HCT116 (cell line): ENCODE results near the gene NFIX. TPM values are rescaled to one million over a fixed set of nuclear protein-coding genes. Genes with fewer than 3 reads are reported as not detected.

ENCODE experiments used
- ATAC-seq: fragments of 200-7000 bp; cut with Tn5 transposase; 2 replicates; pipeline ENCODE4 v1.9.1; 2020; ENCODE audit warnings: mild to moderate bottlenecking, moderate library complexity
- BruUV-seq: library from RNA; stranded (reverse); fragments of 400-500 nt; replicated peaks from 2 replicates; lab custom pipeline; 2021; lab: Mats Ljungman, UMichigan
- CTCF ChIA-PET: fragments of 300-600 bp; sonication (Branson Sonifier 250); formaldehyde crosslinking; loops from one replicate; lab custom pipeline; 2021; ENCODE audit warnings: antibody characterized with exemption; lab: Charles Lee
- POLR2A ChIA-PET: fragments of 300-600, 350-600 bp; sonication (Branson Sonifier 250); formaldehyde crosslinking; loops from one replicate; lab custom pipeline; 2021; ENCODE audit warnings: antibody characterized with exemption; lab: Charles Lee
- RAD21 ChIA-PET, 2 experiments: fragments of 300-600 bp; sonication (Branson Sonifier 250); formaldehyde crosslinking; loops; one replicate each; lab custom pipeline; 2023; ENCODE audit warnings: low total read pairs in 2 of 2; ENCODE audit not compliant: uncharacterized antibody in 2 of 2, unreplicated experiment in 2 of 2, low non-redundant PET in 1 of 2; lab: Charles Lee
- DNase-seq: peaks from one replicate; pipeline ENCODE4 v3.0.0-alpha.2; 2010; ENCODE audit warnings: low read depth, low spot score
- H2AFZ ChIP-seq: fragments of 200-600 bp; shearing (Covaris generic), sonication (generic); 2 replicates; pipeline ENCODE4 v1.6.1; 2017; ENCODE audit warnings: low read depth, mixed run types, mixed read lengths, antibody characterized with exemption, low read length; ENCODE audit not compliant: poor library complexity, severe bottlenecking
- H3K27ac ChIP-seq: 2 replicates; pipeline ENCODE4 v1.5.1; 2012; ENCODE audit warnings: low read depth, low read length
- H3K27me3 ChIP-seq: fragments of 200-600 bp; sonication (generic); 2 replicates; pipeline ENCODE4 v1.6.1; 2016; ENCODE audit warnings: mixed run types, low read length, mixed read lengths; ENCODE audit not compliant: insufficient read depth
- H3K36me3 ChIP-seq, 2 experiments: fragments of 200-500 bp in 1 of 2; fragments of 200-600 bp in 1 of 2; sonication (Bioruptor generic) in 1 of 2; sonication (generic) in 1 of 2; 2 replicates each; pipeline versions ENCODE4 v1.5.1 to v1.6.1; 2014 to 2016; ENCODE audit warnings: low read length in 2 of 2, inconsistent platforms in 1 of 2, mixed read lengths in 1 of 2, mixed run types in 1 of 2; ENCODE audit not compliant: insufficient read depth in 2 of 2, control insufficient read depth in 1 of 2
- H3K4me1 ChIP-seq, 2 experiments: fragments of 200-600 bp in 1 of 2; sonication (generic) in 1 of 2; 2 replicates each; pipeline versions ENCODE4 v1.5.1 to v1.6.1; 2012 to 2017; ENCODE audit warnings: low read length in 2 of 2, inconsistent platforms in 1 of 2, mild to moderate bottlenecking in 1 of 2, mixed read lengths in 1 of 2, mixed run types in 1 of 2, moderate library complexity in 1 of 2; ENCODE audit not compliant: insufficient read depth in 2 of 2, control insufficient read depth in 1 of 2
- H3K4me2 ChIP-seq: fragments of 200-600 bp; sonication (generic); 2 replicates; pipeline ENCODE4 v1.6.1; 2017; ENCODE audit warnings: mixed run types, low read length, mixed read lengths
- H3K4me3 ChIP-seq, 2 experiments: fragments of 200-600 bp in 1 of 2; sonication (generic) in 1 of 2; replicated peaks in 1 of 2; 2 replicates each; pipeline ENCODE4 v1.5.1; 2011 to 2016; ENCODE audit warnings: low read length in 2 of 2, control low read depth in 1 of 2, low read depth in 1 of 2, mild to moderate bottlenecking in 1 of 2, mixed read lengths in 1 of 2, mixed run types in 1 of 2
- H3K79me2 ChIP-seq: fragments of 200-600 bp; sonication (generic); 2 replicates; pipeline ENCODE4 v1.6.1; 2017; ENCODE audit warnings: mild to moderate bottlenecking, mixed run types, low read length, moderate library complexity, mixed read lengths; ENCODE audit not compliant: insufficient read depth
- H3K9ac ChIP-seq: fragments of 200-600 bp; sonication (generic); 2 replicates; pipeline ENCODE4 v1.6.1; 2016; ENCODE audit warnings: low read length, mixed read lengths
- H3K9me2 ChIP-seq: fragments of 200-600 bp; sonication (generic), shearing (Covaris generic); 2 replicates; pipeline ENCODE4 v1.6.1; 2017; ENCODE audit warnings: mixed run types, mild to moderate bottlenecking, moderate library complexity; ENCODE audit not compliant: insufficient read depth
- H3K9me3 ChIP-seq, 2 experiments: fragments of 200-500 bp in 1 of 2; fragments of 200-600 bp in 1 of 2; sonication (Bioruptor generic) in 1 of 2; sonication (generic) in 1 of 2; 2 replicates each; pipeline ENCODE4 v1.6.1; 2014 to 2017; ENCODE audit warnings: low read length in 2 of 2, mixed read lengths in 2 of 2, inconsistent platforms in 1 of 2, low read depth in 1 of 2, mild to moderate bottlenecking in 1 of 2, mixed run types in 1 of 2, moderate library complexity in 1 of 2; ENCODE audit not compliant: control insufficient read depth in 1 of 2, insufficient read depth in 1 of 2
- H4K20me1 ChIP-seq: fragments of 200-600 bp; sonication (generic), shearing (Covaris generic); 2 replicates; pipeline ENCODE4 v1.6.1; 2017; ENCODE audit warnings: mixed run types, mild to moderate bottlenecking, moderate library complexity; ENCODE audit not compliant: insufficient read depth
- ATF3 ChIP-seq: IDR thresholded peaks from 2 replicates; pipeline ENCODE4 v1.6.1; 2012
- EGR1 ChIP-seq: IDR thresholded peaks from 2 replicates; pipeline ENCODE4 v1.6.1; 2012; ENCODE audit warnings: low read depth
- ELF1 ChIP-seq: IDR thresholded peaks from 2 replicates; pipeline ENCODE4 v1.6.1; 2012; ENCODE audit warnings: low read depth, borderline replicate concordance
- EZH2 ChIP-seq: fragments of 200-600 bp; sonication (generic); IDR thresholded peaks from 2 replicates; pipeline ENCODE4 v1.6.1; 2017; ENCODE audit warnings: antibody characterized with exemption, mixed run types
- FOSL1 ChIP-seq: IDR thresholded peaks from 2 replicates; pipeline ENCODE4 v1.6.1; 2012; ENCODE audit warnings: low read depth
- JUND ChIP-seq: IDR thresholded peaks from 2 replicates; pipeline ENCODE4 v1.6.1; 2012
- POLR2A ChIP-seq: IDR thresholded peaks from 2 replicates; pipeline ENCODE4 v1.7.0; 2011; ENCODE audit warnings: borderline replicate concordance; ENCODE audit not compliant: insufficient read depth, insufficient read length; ENCODE audit errors: extremely low read depth
- POLR2AphosphoS5 ChIP-seq: IDR thresholded peaks from 2 replicates; pipeline ENCODE4 v1.6.1; 2011; ENCODE audit warnings: mild to moderate bottlenecking, low read depth, low read length, moderate library complexity
- RAD21 ChIP-seq: IDR thresholded peaks from 2 replicates; pipeline ENCODE4 v1.6.1; 2012; ENCODE audit warnings: low read depth, mild to moderate bottlenecking
- SIN3A ChIP-seq: IDR thresholded peaks from 2 replicates; pipeline ENCODE4 v1.6.1; 2012; ENCODE audit warnings: low read depth
- YY1 ChIP-seq: IDR thresholded peaks from 2 replicates; pipeline ENCODE4 v1.6.1; 2011; ENCODE audit warnings: low read length, low read depth, moderate library complexity, mild to moderate bottlenecking; ENCODE audit not compliant: insufficient replicate concordance; ENCODE audit errors: extremely low read depth
- ZNF274 ChIP-seq: fragments of 200-500 bp; sonication (Bioruptor generic); IDR thresholded peaks from 2 replicates; pipeline ENCODE4 v1.6.1; 2014; ENCODE audit warnings: mild to moderate bottlenecking, low read depth, low read length, inconsistent platforms
- intact Hi-C: fragments of 100-400 bp; cut with micrococcal nuclease; formaldehyde crosslinking; loops from 2 replicates; pipeline ENCODE4 v1.10.0; 2022
- total RNA-seq: library from RNA; stranded (reverse); gene quantifications from one replicate; pipeline ENCODE4 v1.2.1, GENCODE V29; 2021; ENCODE audit not compliant: unreplicated experiment
- TF ChIP-seq, protein P1 (sequence below): IDR thresholded peaks from 2 replicates; pipeline ENCODE4 v1.6.1; 2012

NFIX gene
- total RNA-seq, 1 experiment from 2014 or later: 34.8 TPM

DNA sequence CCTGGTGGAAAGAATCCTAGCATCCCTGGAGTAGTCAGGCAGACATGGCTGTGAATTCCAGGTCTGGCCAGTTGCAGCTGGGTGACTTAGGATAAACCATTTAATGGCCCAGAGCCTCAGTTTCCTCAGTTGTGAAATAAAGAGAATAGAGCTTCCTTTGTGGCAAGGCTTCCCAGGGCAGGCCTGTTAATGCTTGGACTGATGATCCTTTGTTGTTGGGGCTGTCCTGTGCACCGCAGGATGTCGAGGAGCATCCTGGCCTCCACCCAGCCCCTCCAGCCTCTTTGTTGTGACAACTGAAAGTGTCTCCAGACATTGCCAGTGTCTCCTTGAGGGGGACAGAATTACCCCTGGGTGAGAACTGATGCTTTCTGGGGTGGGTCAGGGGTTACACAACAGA lies 91.1 kb downstream of the NFIX start:
- POLR2A ChIA-PET: no interaction called here
- BruUV-seq: no TSS peak

GRCh38 chr19:13087295-13087694 lies 92.0 kb downstream of the NFIX start:
- DNase-seq (no peak), ATAC-seq (no peak)
- POLR2A ChIA-PET: no interaction called here
- no TSS peak for BruUV-seq
- Histone ChIP-seq H3K9me2 (no peaks in the 10 kb centered on the region), H4K20me1 (no peaks in the 10 kb centered on the region), H3K4me1 (peaks cover under 1% of the 10 kb centered on the region in 2 experiments; a peak in 2 of 4 replicates), H3K4me3 (no peak overlapping the region), H3K36me3 (no peaks in the 10 kb centered on the region), H2AFZ (no peak overlapping the region), H3K4me2 (no peak overlapping the region), H3K79me2 (no peaks in the 10 kb centered on the region), H3K9ac (no peak overlapping the region), H3K9me3 (no peaks in the 10 kb centered on the region), H3K27ac (no peak overlapping the region), H3K27me3 (no peaks in the 10 kb centered on the region)
- CTCF ChIA-PET: no interaction called here
- RAD21 ChIA-PET: no interaction called here
- TF ChIP-seq POLR2AphosphoS5 (no peak), FOSL1 (no peak), ATF3 (no peak), POLR2A (no peak), EZH2 (no peak), ELF1 (no peak), YY1 (no peak), SIN3A (no peak), JUND (no peak), RAD21 (no peak), EGR1 (no peak)
- TF ChIP-seq, protein P1, sequence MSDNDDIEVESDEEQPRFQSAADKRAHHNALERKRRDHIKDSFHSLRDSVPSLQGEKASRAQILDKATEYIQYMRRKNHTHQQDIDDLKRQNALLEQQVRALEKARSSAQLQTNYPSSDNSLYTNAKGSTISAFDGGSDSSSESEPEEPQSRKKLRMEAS: no peak
- intact Hi-C loops: no loop called here

More for the DNA sequence above, 91.1 kb downstream of the NFIX start:
- Histone ChIP-seq H3K9me3 (no peaks in the 10 kb centered on the region), H3K27me3 (no peaks in the 10 kb centered on the region), H3K27ac (no peak overlapping the region), H3K9me2 (no peaks in the 10 kb centered on the region), H3K79me2 (no peaks in the 10 kb centered on the region), H3K4me3 (no peak overlapping the region), H3K4me1 (peaks cover 2 to 5% of the 10 kb centered on the region in 2 experiments; a peak in 2 of 4 replicates), H3K36me3 (no peaks in the 10 kb centered on the region), H2AFZ (no peak overlapping the region), H3K9ac (no peak overlapping the region), H4K20me1 (no peaks in the 10 kb centered on the region), H3K4me2 (no peak overlapping the region)
- ATAC-seq (no peak), DNase-seq (no peak)
- intact Hi-C loops: no loop called here
- no peak for TF ChIP-seq ZNF274
- ChIA-PET RAD21 (interaction anchor here in 1 of 2 experiments (0.9 kb wide), 1 partner anchor 109 kb away, joined by 3 read pairs; no protein-coding TSS in a partner anchor), CTCF (no interaction called here)
